ENCODE measurements around the gene RAPGEF1. TPM values are rescaled to one million over a fixed set of nuclear protein-coding genes. Genes with fewer than 3 reads are reported as not detected.

Gene RAPGEF1
- total and polyA plus RNA-seq, 5 donors from 2014 or later, result 3.8 to 159 (median 4.6) TPM

DNA sequence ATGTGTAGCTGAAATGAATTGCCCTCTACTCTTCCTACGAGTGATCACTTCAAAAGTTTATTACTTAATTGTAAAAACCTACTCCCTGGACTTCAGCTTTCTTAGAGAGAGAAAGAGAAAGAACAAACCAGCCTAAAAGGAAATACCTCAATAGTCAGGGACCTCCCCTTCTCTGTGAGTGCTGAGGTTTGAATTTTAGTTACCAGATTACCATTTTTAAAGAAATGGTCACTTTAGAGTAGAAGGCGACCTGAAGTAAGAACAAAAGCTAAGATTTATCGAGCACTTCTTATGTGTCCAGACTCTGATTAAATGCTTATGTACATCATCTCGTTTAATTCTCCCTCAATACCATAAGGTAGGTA, 11.3 kb downstream of the RAPGEF1 start:
- H3K4me1 ChIP-seq (ENCODE audit: control insufficient read depth, insufficient read depth, low read length, poor library complexity, severe bottlenecking), result peaks cover 87% of the 10 kb centered on the region
- peak in 2 of 3 donors; percentile 41 to 75 for DNase-seq
- peaks cover 34 to 97% (median 70%) of the 10 kb centered on the region in 4 donors for H3K4me1 Mint-ChIP-seq
- H3K27ac Mint-ChIP-seq, result peak overlapping the region; percentile 86 to 95 (median 89)
- no peaks in the 10 kb centered on the region for H3K9me3 Mint-ChIP-seq
- H3K27ac ChIP-seq (ENCODE audit: insufficient read depth, low read length, poor library complexity, severe bottlenecking), result peak overlapping the region; percentile 97
- H3K27me3 Mint-ChIP-seq, result no peaks in the 10 kb centered on the region
- peak overlapping the region; percentile 77 for H3K4me3 ChIP-seq (ENCODE audit: low read depth, low read length)
- no peaks in the 10 kb centered on the region for H3K9me3 ChIP-seq (ENCODE audit: control insufficient read depth in 2 of 2, low read length in 2 of 2)
- no peaks in the 10 kb centered on the region for H3K27me3 ChIP-seq (ENCODE audit: control insufficient read depth, insufficient read depth, low read length)
- peak overlapping the region; percentile 72 to 92 (median 82) for H3K4me3 Mint-ChIP-seq
- H3K36me3 ChIP-seq (ENCODE audit: control insufficient read depth, insufficient read depth, low read length), result no peaks in the 10 kb centered on the region
- H3K36me3 Mint-ChIP-seq, result peaks cover 2% of the 10 kb centered on the region
- no peak for ATAC-seq (ENCODE audit: low read depth in 2 of 2)

DNA sequence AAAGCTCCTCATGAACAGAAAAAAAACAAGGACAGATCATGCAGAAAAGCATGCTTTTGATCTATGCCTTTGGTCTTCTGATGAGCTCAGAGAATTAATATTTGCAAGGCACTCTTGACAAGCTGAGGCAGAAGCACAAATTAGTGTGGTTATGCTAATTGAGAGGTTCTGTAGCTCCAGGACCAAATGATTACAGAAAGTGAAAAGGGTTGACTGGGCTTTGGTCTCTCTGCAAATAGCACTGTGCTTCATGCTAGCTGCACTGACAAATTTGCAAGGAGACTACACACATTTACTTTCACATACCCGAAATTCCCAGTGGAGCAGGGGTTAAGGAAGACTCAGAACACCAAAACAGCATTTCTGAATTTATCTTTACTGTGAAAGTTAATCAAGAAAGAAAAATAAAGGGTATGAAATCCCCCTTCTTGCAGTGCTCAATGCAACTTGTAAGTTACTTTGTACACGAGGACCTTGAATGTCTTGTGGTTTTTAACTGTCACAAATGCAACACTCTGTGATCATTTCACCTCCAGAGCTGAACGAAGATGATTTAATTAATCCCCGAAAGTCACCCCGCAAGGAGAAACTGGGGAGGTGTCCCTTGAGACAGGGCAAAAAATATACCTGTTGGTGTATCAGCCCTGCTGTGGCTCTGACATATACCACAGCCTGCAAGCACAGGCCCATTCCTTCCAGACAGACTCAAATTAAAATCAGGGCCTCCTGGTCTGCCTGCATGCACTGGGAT, 11.9 kb downstream of the RAPGEF1 start:
- Mint-ChIP-seq H3K27me3 (no peaks in the 10 kb centered on the region), H3K4me3 (peak overlapping the region; percentile 72 to 92 (median 82)), H3K27ac (peak overlapping the region; percentile 86 to 95 (median 91)), H3K4me1 (peaks cover 33 to 96% (median 70%) of the 10 kb centered on the region in 4 donors), H3K9me3 (no peaks in the 10 kb centered on the region), H3K36me3 (peaks cover 6% of the 10 kb centered on the region)
- ATAC-seq (ENCODE audit: low read depth in 2 of 2) (no peak), DNase-seq (peak in 2 of 3 donors; percentile 21 to 55)
- Histone ChIP-seq H3K4me1 (ENCODE audit: control insufficient read depth, insufficient read depth, low read length, poor library complexity, severe bottlenecking) (peaks cover 83% of the 10 kb centered on the region), H3K27me3 (ENCODE audit: control insufficient read depth, insufficient read depth, low read length) (no peaks in the 10 kb centered on the region), H3K36me3 (ENCODE audit: control insufficient read depth, insufficient read depth, low read length) (no peaks in the 10 kb centered on the region), H3K9me3 (ENCODE audit: control insufficient read depth in 2 of 2, low read length in 2 of 2) (no peaks in the 10 kb centered on the region), H3K4me3 (ENCODE audit: low read depth, low read length) (peak overlapping the region; percentile 77), H3K27ac (ENCODE audit: insufficient read depth, low read length, poor library complexity, severe bottlenecking) (peak overlapping the region; percentile 97)

DNA sequence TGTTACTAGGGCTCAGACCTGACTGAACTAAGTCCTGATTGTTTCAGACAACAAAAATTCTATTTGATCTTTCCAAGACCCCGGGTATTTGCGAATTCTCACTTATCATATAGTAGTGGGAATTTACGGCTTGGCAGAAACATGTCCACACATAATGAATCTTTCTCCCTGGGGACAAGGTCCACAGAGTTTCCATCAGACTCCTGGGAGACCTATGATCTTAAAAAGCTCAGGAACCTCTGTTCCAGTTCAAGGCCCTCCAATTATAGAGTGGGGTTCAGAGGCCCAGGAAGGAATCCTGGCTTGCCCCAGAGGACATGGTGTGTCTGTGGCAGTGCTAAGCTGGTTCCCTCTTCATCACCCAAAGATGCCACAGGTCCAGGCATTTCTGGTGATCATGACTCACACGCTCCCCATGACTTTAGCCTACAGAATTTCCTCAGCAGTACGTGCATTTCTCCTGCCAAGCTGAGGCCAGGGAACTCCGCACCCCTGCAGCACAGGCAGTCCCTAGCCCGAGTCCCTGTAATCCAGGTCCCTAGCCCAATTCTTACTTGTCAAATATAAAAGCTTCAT, 12.6 kb downstream of the RAPGEF1 start:
- DNase-seq, result no peak
- H3K36me3 ChIP-seq (ENCODE audit: control insufficient read depth, insufficient read depth, low read length), result no peaks in the 10 kb centered on the region
- peaks cover 29 to 89% (median 65%) of the 10 kb centered on the region in 4 donors for H3K4me1 Mint-ChIP-seq
- no peaks in the 10 kb centered on the region for H3K27me3 ChIP-seq (ENCODE audit: control insufficient read depth, insufficient read depth, low read length)
- H3K9me3 ChIP-seq (ENCODE audit: control insufficient read depth in 2 of 2, low read length in 2 of 2), result no peaks in the 10 kb centered on the region
- ATAC-seq (ENCODE audit: low read depth in 2 of 2), result no peak
- no peaks in the 10 kb centered on the region for H3K9me3 Mint-ChIP-seq
- H3K4me3 ChIP-seq (ENCODE audit: low read depth, low read length), result peak overlapping the region; percentile 77
- H3K4me3 Mint-ChIP-seq, result peak overlapping the region; percentile 72 to 92 (median 82)
- peak overlapping the region; percentile 86 to 95 (median 91) for H3K27ac Mint-ChIP-seq
- peak overlapping the region; percentile 97 for H3K27ac ChIP-seq (ENCODE audit: insufficient read depth, low read length, poor library complexity, severe bottlenecking)
- peaks cover 76% of the 10 kb centered on the region for H3K4me1 ChIP-seq (ENCODE audit: control insufficient read depth, insufficient read depth, low read length, poor library complexity, severe bottlenecking)
- H3K27me3 Mint-ChIP-seq, result no peaks in the 10 kb centered on the region
- peaks cover 6% of the 10 kb centered on the region for H3K36me3 Mint-ChIP-seq

DNA sequence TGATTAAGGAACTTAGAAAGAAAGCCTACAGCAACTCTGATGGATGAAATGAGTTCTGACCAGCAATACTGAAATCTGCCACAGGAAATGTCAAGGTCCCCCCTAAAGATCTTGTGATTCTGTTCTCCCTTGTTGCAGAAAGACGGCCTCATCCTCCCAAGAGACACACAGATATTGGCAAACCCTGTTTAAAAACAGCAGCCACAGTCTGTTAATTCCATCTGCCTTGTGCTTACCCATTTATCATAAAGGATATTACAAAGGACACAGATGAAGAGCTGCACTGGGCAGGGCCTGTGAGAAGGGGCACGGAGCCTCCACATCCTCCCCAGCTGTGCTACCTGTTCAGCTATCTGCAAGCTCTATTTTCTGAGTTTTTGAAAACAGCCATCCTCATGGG, 15.2 kb downstream of the RAPGEF1 start:
- Histone ChIP-seq H3K4me1 (ENCODE audit: control insufficient read depth, insufficient read depth, low read length, poor library complexity, severe bottlenecking) (peaks cover 66% of the 10 kb centered on the region), H3K36me3 (ENCODE audit: control insufficient read depth, insufficient read depth, low read length) (peaks cover 5% of the 10 kb centered on the region), H3K27me3 (ENCODE audit: control insufficient read depth, insufficient read depth, low read length) (no peaks in the 10 kb centered on the region), H3K4me3 (ENCODE audit: low read depth, low read length) (peak overlapping the region; percentile 48), H3K9me3 (ENCODE audit: control insufficient read depth in 2 of 2, low read length in 2 of 2) (no peaks in the 10 kb centered on the region), H3K27ac (ENCODE audit: insufficient read depth, low read length, poor library complexity, severe bottlenecking) (peak overlapping the region; percentile 51)
- Mint-ChIP-seq H3K27ac (peak overlapping the region; percentile 62 to 95 (median 69)), H3K9me3 (no peaks in the 10 kb centered on the region), H3K27me3 (no peaks in the 10 kb centered on the region), H3K4me3 (peak overlapping the region; percentile 45 to 75 (median 54)), H3K4me1 (peaks cover 42 to 84% (median 64%) of the 10 kb centered on the region in 4 donors), H3K36me3 (peaks cover 17% of the 10 kb centered on the region)
- DNase-seq (peak in 2 of 3 donors; percentile 38 to 77), ATAC-seq (ENCODE audit: low read depth in 2 of 2) (peak; percentile 18 to 25)

DNA sequence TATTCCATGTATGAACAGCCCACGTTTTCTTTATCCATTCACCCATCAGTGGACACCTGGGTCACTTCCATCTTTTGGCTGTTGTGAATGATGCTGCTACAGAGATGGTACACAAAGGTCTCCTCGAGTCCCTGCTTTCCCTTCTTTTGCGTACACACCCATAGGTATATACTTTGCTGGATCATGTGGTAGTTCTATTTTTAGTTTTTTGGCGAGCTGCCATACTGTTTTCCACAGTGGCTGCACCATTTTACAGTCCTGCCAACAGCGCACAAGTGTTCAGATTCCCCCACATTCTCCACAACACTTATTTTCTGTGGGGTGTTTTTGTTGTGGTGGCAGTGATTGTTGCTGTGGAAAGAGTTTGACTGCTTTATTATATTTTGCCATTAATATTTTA, 16.2 kb downstream of the RAPGEF1 start:
- H3K4me3 Mint-ChIP-seq, result no peak overlapping the region
- H3K4me1 ChIP-seq (ENCODE audit: control insufficient read depth, insufficient read depth, low read length, poor library complexity, severe bottlenecking), result peaks cover 64% of the 10 kb centered on the region

DNA sequence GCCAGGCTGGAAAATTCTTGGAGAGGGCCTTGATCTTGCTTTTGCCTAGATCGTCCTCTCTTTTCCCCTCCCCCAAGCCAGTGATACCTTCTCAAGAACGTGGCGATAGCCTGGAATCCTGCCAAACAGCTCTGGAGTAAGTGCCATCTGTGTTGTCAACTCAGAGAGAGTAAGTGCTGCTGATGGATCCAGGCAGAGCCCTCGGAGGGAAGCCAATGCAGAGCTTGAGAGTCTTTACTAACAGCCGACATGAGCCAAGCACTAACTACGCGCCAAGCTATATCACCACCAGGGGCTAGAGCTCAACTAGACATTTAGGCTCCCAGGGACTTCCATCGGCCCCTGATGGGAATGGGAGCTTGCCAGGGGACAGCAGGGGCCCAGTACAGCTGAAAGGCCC, 17.6 kb downstream of the RAPGEF1 start:
- ATAC-seq (ENCODE audit: low read depth in 2 of 2), result no peak
- Histone ChIP-seq H3K27ac (ENCODE audit: insufficient read depth, low read length, poor library complexity, severe bottlenecking) (no peak overlapping the region), H3K27me3 (ENCODE audit: control insufficient read depth, insufficient read depth, low read length) (no peaks in the 10 kb centered on the region), H3K9me3 (ENCODE audit: control insufficient read depth in 2 of 2, low read length in 2 of 2) (no peaks in the 10 kb centered on the region), H3K4me1 (ENCODE audit: control insufficient read depth, insufficient read depth, low read length, poor library complexity, severe bottlenecking) (peaks cover 50% of the 10 kb centered on the region), H3K4me3 (ENCODE audit: low read depth, low read length) (no peak overlapping the region), H3K36me3 (ENCODE audit: control insufficient read depth, insufficient read depth, low read length) (peaks cover 11% of the 10 kb centered on the region)
- H3K4me1 Mint-ChIP-seq, result peaks cover 43 to 85% (median 66%) of the 10 kb centered on the region in 4 donors
- no peaks in the 10 kb centered on the region for H3K9me3 Mint-ChIP-seq
- no peak overlapping the region for H3K27ac Mint-ChIP-seq
- no peak overlapping the region for H3K4me3 Mint-ChIP-seq
- H3K36me3 Mint-ChIP-seq, result peaks cover 26% of the 10 kb centered on the region
- no peaks in the 10 kb centered on the region for H3K27me3 Mint-ChIP-seq
- DNase-seq, result no peak

More for the DNA sequence above, 16.2 kb downstream of the RAPGEF1 start:
- no peak for DNase-seq
- Histone ChIP-seq H3K4me3 (ENCODE audit: low read depth, low read length) (no peak overlapping the region), H3K36me3 (ENCODE audit: control insufficient read depth, insufficient read depth, low read length) (peaks cover 5% of the 10 kb centered on the region), H3K9me3 (ENCODE audit: control insufficient read depth in 2 of 2, low read length in 2 of 2) (no peaks in the 10 kb centered on the region), H3K27ac (ENCODE audit: insufficient read depth, low read length, poor library complexity, severe bottlenecking) (no peak overlapping the region), H3K27me3 (ENCODE audit: control insufficient read depth, insufficient read depth, low read length) (no peaks in the 10 kb centered on the region)
- Mint-ChIP-seq H3K4me1 (peaks cover 51 to 85% (median 65%) of the 10 kb centered on the region in 4 donors), H3K27ac (peak overlapping the region in 2 of 3 donors; percentile 38 to 95), H3K27me3 (no peaks in the 10 kb centered on the region), H3K9me3 (no peaks in the 10 kb centered on the region), H3K36me3 (peaks cover 17% of the 10 kb centered on the region)
- ATAC-seq (ENCODE audit: low read depth in 2 of 2), result no peak

DNA sequence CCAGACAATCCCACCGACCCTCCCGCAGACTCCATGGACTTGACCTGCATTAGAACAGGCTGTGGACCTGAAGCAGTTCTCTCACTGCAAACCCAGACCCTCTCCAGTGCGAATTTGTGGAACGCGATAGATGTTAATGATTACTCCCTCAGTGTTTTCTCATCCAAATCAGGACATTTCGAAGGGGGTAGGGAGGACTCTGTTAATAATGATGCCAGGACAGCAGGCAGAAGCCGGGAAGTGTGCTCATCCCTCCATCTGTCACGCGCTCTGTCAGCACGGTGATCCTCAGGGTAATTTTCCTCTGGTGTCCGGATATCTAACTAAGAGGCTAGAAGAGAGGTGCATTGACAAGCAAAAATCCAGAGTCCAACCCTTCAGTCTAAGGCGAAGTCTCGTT, 18.8 kb downstream of the RAPGEF1 start:
- DNase-seq (no peak), ATAC-seq (ENCODE audit: low read depth in 2 of 2) (no peak)
- Histone ChIP-seq H3K4me3 (ENCODE audit: low read depth, low read length) (peak overlapping the region; percentile 53), H3K27me3 (ENCODE audit: control insufficient read depth, insufficient read depth, low read length) (no peaks in the 10 kb centered on the region), H3K36me3 (ENCODE audit: control insufficient read depth, insufficient read depth, low read length) (peaks cover 11% of the 10 kb centered on the region), H3K9me3 (ENCODE audit: control insufficient read depth in 2 of 2, low read length in 2 of 2) (no peaks in the 10 kb centered on the region), H3K27ac (ENCODE audit: insufficient read depth, low read length, poor library complexity, severe bottlenecking) (no peak overlapping the region), H3K4me1 (ENCODE audit: control insufficient read depth, insufficient read depth, low read length, poor library complexity, severe bottlenecking) (peaks cover 39% of the 10 kb centered on the region)
- Mint-ChIP-seq H3K4me3 (peak overlapping the region in 1 of 4 donors; percentile 28), H3K9me3 (no peaks in the 10 kb centered on the region), H3K4me1 (peaks cover 50 to 82% (median 64%) of the 10 kb centered on the region in 4 donors), H3K27me3 (no peaks in the 10 kb centered on the region), H3K36me3 (peaks cover 32% of the 10 kb centered on the region), H3K27ac (peak overlapping the region in 2 of 3 donors; percentile 89 to 91)
